GM23248 (cell line): ENCODE data around the gene RET. TPM values are rescaled to one million over a fixed set of nuclear protein-coding genes. Genes with fewer than 3 reads are reported as not detected.

Source experiments
- DNase-seq: peaks from one replicate; pipeline ENCODE4 v3.0.0-alpha.2; 2015
- H2AFZ ChIP-seq: fragments of 200-600 bp; sonication (generic); 2 replicates; pipeline ENCODE4 v1.6.1; 2016; ENCODE audit warnings: antibody characterized with exemption
- H3F3A ChIP-seq: fragments of 200-600 bp; sonication (generic); 2 replicates; pipeline ENCODE4 v1.6.1; 2016; ENCODE audit warnings: mild to moderate bottlenecking, antibody characterized with exemption, mixed run types; ENCODE audit not compliant: insufficient read depth
- H3K27ac ChIP-seq: fragments of 200-600 bp; sonication (generic); 2 replicates; pipeline ENCODE4 v1.5.1; 2016; ENCODE audit warnings: mild to moderate bottlenecking
- H3K27me3 ChIP-seq: fragments of 200-600 bp; sonication (generic); replicated peaks from 2 replicates; pipeline ENCODE4 v1.6.1; 2016; ENCODE audit warnings: mild to moderate bottlenecking; ENCODE audit not compliant: insufficient read depth
- H3K36me3 ChIP-seq: fragments of 200-600 bp; sonication (generic); 2 replicates; pipeline ENCODE4 v1.6.1; 2016; ENCODE audit warnings: low read depth, mild to moderate bottlenecking
- H3K4me1 ChIP-seq: fragments of 200-600 bp; sonication (generic); 2 replicates; pipeline ENCODE4 v1.6.1; 2016; ENCODE audit warnings: mild to moderate bottlenecking; ENCODE audit not compliant: insufficient read depth
- H3K4me2 ChIP-seq: fragments of 200-600 bp; sonication (generic); one replicate; pipeline ENCODE4 v1.6.1; 2016; ENCODE audit warnings: mild to moderate bottlenecking; ENCODE audit not compliant: unreplicated experiment
- H3K4me3 ChIP-seq: fragments of 200-600 bp; sonication (generic); 2 replicates; pipeline ENCODE4 v1.5.1; 2016; ENCODE audit warnings: mild to moderate bottlenecking
- H3K79me2 ChIP-seq: fragments of 200-600 bp; sonication (generic); 2 replicates; pipeline ENCODE4 v1.6.1; 2016; ENCODE audit warnings: mild to moderate bottlenecking; ENCODE audit not compliant: insufficient read depth
- H3K9ac ChIP-seq: fragments of 200-600 bp; sonication (generic); 2 replicates; pipeline ENCODE4 v1.6.1; 2016; ENCODE audit warnings: mild to moderate bottlenecking
- H3K9me2 ChIP-seq: fragments of 200-600 bp; sonication (generic); 2 replicates; pipeline ENCODE4 v1.6.1; 2016; ENCODE audit warnings: mixed run types, mild to moderate bottlenecking, moderate library complexity; ENCODE audit not compliant: insufficient read depth
- H3K9me3 ChIP-seq: fragments of 200-600 bp; sonication (generic); one replicate; pipeline ENCODE4 v1.6.1; 2017; ENCODE audit warnings: low read depth
- H4K20me1 ChIP-seq: fragments of 200-600 bp; sonication (generic); 2 replicates; pipeline ENCODE4 v1.6.0; 2016; ENCODE audit not compliant: insufficient read depth
- EZH2 ChIP-seq: fragments of 200-600 bp; sonication (generic); IDR thresholded peaks from 2 replicates; pipeline ENCODE4 v1.6.1; 2018; ENCODE audit warnings: antibody characterized with exemption, mild to moderate bottlenecking; ENCODE audit not compliant: insufficient read depth, poor library complexity, severe bottlenecking
- EZH2phosphoT487 ChIP-seq: fragments of 200-600 bp; sonication (generic); IDR thresholded peaks from 2 replicates; pipeline ENCODE4 v1.6.1; 2018; ENCODE audit warnings: antibody characterized with exemption, moderate library complexity, mild to moderate bottlenecking, low read depth; ENCODE audit not compliant: insufficient read depth
- WGBS, 2 experiments: methylation state at CpG; one replicate each; pipeline ENCODE4 v1.1.6; 2015 to 2017; ENCODE audit warnings: low lambda C conversion rate in 2 of 2, low coverage in 1 of 2; ENCODE audit errors: missing lambda C conversion rate in 2 of 2; 5-methylcytosine and 5-hydroxymethylcytosine counted together
- in situ Hi-C: fragments of 300-500 bp; cut with MboI; formaldehyde crosslinking; loops from 2 replicates; pipeline ENCODE4 v1.15.0; 2020
- polyA plus RNA-seq: library from polyadenylated mRNA; unstranded; fragments of >200 nt; fragmentation: Nextera tagmentation; extraction: Ambion mirVana; gene quantifications from 2 replicates; pipeline ENCODE4 v1.2.1, GENCODE V29; 2016
- total RNA-seq: library from RNA; depleted of rRNA; stranded (reverse); fragments of >200 nt; shearing (Covaris generic); gene quantifications from 2 replicates; pipeline ENCODE4 v1.2.3, GENCODE V29; 2014

The RET gene
- total and polyA plus RNA-seq, 2 experiments from 2014 or later = not detected

DNA sequence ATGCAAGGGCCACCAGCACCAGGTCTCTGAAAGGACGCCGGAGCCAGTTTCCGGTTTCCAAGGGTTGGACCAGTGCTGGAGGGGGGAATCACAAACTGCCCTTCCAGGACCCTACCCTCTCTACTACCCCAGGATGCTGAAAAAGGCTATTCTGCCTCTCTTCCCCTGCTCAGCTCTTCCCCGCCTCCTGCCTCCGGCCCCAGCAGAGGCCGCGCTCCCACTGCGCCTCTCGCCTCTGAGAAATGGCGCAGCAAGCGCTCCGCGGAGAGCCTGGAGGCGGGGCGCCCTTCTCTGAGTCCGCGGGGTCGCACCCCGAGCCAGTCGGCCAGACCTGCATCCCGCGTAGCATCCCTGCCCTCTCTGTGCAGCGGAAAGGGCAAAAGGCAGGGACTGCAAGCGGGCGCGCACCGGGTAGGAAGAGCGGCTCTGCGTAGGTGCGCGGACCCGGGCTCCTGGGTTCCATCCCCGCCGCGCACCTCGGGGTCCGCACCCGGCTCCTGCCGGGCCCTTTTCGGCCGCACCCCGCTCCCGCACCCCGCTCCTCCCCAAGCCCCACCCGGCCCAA is 476 bp upstream of the RET start:
- WGBS, 2 experiments = 2 to 6% methylated on average over 13 to 43 of the region's 45 CpGs
- peak; percentile 57 for TF ChIP-seq EZH2
- no peak for TF ChIP-seq EZH2phosphoT487

DNA sequence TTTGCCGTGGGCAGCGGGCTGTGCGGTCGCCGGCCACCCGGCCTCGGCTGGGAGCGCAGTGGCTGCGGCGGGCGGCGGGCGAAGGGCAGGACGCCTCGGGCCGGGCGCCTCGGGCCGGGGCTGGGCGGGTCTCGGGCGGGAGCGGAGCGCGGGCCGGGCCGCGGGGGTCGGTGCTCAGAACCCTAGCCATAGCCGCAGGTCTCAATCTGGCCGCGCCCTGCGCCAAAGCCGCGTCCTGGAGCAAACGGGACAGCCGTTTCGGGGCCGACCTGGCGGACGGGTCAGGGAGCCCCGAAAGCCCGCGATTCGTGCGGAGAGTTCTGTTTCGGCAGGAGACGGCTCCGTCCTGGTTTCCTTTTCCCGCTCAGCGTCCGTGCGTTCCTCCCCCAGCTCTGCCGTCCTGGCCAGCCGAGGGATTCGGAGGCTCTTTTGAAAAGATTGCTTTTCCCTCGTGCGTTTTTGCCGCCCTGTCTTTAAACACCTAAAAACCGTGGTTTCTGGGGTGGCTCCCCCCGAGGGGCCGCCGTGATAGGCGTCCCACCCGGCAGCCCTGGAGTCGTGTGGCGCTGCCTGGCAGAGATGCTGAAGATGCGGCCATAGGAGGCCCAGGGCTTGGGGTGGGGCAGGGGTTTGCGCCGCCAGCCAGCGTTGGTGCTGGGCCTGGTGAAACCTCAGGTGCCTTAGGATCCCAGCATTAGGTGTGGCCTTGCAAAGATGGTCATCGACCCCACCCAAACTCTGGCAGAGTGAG is 727 bp downstream of the RET start:
- 8 to 9% methylated on average over 47 to 51 of the region's 72 CpGs for WGBS, 2 experiments
- H3K9me3 ChIP-seq = no peaks in the 10 kb centered on the region
- in situ Hi-C loops = no loop called here
- no peak overlapping the region for H2AFZ ChIP-seq
- no peaks in the 10 kb centered on the region for H3K79me2 ChIP-seq
- no peaks in the 10 kb centered on the region for H3F3A ChIP-seq
- peak; percentile 16 for DNase-seq
- H3K27ac ChIP-seq = no peak overlapping the region
- H3K4me3 ChIP-seq = peak overlapping the region; percentile 37
- no peak overlapping the region for H3K4me2 ChIP-seq
- peaks cover 32% of the 10 kb centered on the region for H3K27me3 ChIP-seq
- TF ChIP-seq EZH2phosphoT487 = no peak
- no peak for TF ChIP-seq EZH2
- no peaks in the 10 kb centered on the region for H3K9me2 ChIP-seq
- H4K20me1 ChIP-seq = no peaks in the 10 kb centered on the region
- no peaks in the 10 kb centered on the region for H3K36me3 ChIP-seq
- no peak overlapping the region for H3K9ac ChIP-seq
- no peaks in the 10 kb centered on the region for H3K4me1 ChIP-seq

More for the DNA sequence above, 476 bp upstream of the RET start:
- no peaks in the 10 kb centered on the region for H3K36me3 ChIP-seq
- no peaks in the 10 kb centered on the region for H3K79me2 ChIP-seq
- H3K4me2 ChIP-seq = no peak overlapping the region
- H3K4me3 ChIP-seq = no peak overlapping the region
- no peak overlapping the region for H3K27ac ChIP-seq
- H3K27me3 ChIP-seq = peaks cover 32% of the 10 kb centered on the region
- in situ Hi-C loops = no loop called here
- no peak overlapping the region for H2AFZ ChIP-seq
- DNase-seq = peak; percentile 20
- no peaks in the 10 kb centered on the region for H3K9me2 ChIP-seq
- no peaks in the 10 kb centered on the region for H3K4me1 ChIP-seq
- no peaks in the 10 kb centered on the region for H3K9me3 ChIP-seq
- no peaks in the 10 kb centered on the region for H3F3A ChIP-seq
- no peak overlapping the region for H3K9ac ChIP-seq
- H4K20me1 ChIP-seq = no peaks in the 10 kb centered on the region

DNA sequence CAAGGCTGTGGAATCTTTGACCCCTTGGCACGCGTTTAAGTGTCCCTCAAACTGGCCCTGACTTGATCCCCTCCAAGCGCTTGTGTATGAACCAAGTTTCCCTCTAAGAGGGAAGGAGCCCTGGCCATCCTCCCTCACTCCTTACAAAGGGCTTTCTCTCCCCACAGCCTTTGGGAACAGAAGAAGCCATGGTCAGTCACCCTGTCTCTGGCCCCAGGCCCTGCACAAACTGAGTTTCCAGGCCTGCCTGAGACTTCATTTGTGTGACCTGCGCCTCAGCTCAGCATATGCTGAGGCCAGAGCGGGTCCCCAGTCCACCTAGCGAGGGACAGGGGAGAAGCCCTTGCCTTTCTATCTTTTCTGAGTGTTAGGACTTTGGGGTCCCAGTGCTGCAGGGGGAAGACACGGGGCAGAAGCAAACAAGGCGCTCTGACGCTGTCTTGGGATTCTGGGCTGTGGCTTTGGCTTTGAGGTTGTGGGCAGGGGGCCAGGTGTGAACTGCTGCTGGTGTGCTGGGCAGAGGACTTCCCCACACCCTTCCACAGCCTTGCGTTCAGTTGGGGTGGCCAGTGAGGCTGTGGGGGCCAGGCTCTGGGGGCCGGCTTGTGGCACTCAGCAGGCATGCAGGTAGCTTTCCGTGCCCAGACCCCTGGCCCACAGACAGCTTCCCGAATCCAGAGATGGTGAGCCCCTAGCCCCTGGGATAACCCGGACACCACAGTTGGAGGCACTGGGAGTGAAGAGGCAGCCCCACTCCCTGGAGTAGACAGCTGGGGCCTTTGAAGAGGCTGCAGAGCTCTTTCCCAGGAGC is 1.5 kb downstream of the RET start:
- H3K27me3 ChIP-seq = peaks cover 32% of the 10 kb centered on the region
- H3K9ac ChIP-seq = no peak overlapping the region
- H3K36me3 ChIP-seq = no peaks in the 10 kb centered on the region
- no peak for DNase-seq
- no peaks in the 10 kb centered on the region for H3K9me3 ChIP-seq
- no peak overlapping the region for H3K4me3 ChIP-seq
- 48 to 50% methylated on average over 13 to 14 of the region's 14 CpGs for WGBS, 2 experiments
- in situ Hi-C loops = no loop called here
- H3K27ac ChIP-seq = no peak overlapping the region
- no peak for TF ChIP-seq EZH2phosphoT487
- no peak for TF ChIP-seq EZH2
- H3K4me2 ChIP-seq = no peak overlapping the region
- H3F3A ChIP-seq = no peaks in the 10 kb centered on the region
- H2AFZ ChIP-seq = no peak overlapping the region
- H3K9me2 ChIP-seq = no peaks in the 10 kb centered on the region
- H4K20me1 ChIP-seq = no peaks in the 10 kb centered on the region
- H3K79me2 ChIP-seq = no peaks in the 10 kb centered on the region
- no peaks in the 10 kb centered on the region for H3K4me1 ChIP-seq

DNA sequence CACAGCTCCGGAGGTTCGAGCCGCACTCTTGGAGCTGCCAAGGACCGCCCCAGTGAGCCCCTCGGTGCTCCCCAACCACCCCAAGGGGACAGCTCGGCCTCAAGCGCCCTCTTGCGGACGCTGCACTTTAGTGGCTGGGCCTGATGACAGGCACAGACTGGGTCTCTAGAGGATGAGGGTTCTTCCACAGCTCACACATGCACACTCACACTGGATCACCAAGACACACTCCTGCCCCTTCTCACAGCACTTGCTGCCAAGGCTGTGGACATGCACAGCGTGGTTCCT is 2.1 kb downstream of the RET start:
- Histone ChIP-seq H3K4me1 (no peaks in the 10 kb centered on the region), H4K20me1 (no peaks in the 10 kb centered on the region), H3K36me3 (no peaks in the 10 kb centered on the region), H3K9ac (no peak overlapping the region), H3K4me3 (no peak overlapping the region), H3F3A (no peaks in the 10 kb centered on the region), H3K27me3 (peaks cover 32% of the 10 kb centered on the region), H3K9me2 (no peaks in the 10 kb centered on the region), H2AFZ (no peak overlapping the region), H3K27ac (no peak overlapping the region), H3K79me2 (no peaks in the 10 kb centered on the region), H3K4me2 (no peak overlapping the region), H3K9me3 (no peaks in the 10 kb centered on the region)
- in situ Hi-C loops = no loop called here
- peak; percentile 35 for DNase-seq
- no peak for TF ChIP-seq EZH2phosphoT487
- TF ChIP-seq EZH2 = no peak
- WGBS, 2 experiments = 34 to 47% methylated on average over 10 of the region's 10 CpGs
